GM21515 (cell line): ENCODE data around the gene ANKRD53.

ENCODE experiments used
- ATAC-seq: cut with Tn5 transposase; IDR thresholded peaks from one replicate; pipeline ENCODE4 v1.9.1; 2021; ENCODE audit not compliant: unreplicated experiment

ANKRD53 gene

DNA sequence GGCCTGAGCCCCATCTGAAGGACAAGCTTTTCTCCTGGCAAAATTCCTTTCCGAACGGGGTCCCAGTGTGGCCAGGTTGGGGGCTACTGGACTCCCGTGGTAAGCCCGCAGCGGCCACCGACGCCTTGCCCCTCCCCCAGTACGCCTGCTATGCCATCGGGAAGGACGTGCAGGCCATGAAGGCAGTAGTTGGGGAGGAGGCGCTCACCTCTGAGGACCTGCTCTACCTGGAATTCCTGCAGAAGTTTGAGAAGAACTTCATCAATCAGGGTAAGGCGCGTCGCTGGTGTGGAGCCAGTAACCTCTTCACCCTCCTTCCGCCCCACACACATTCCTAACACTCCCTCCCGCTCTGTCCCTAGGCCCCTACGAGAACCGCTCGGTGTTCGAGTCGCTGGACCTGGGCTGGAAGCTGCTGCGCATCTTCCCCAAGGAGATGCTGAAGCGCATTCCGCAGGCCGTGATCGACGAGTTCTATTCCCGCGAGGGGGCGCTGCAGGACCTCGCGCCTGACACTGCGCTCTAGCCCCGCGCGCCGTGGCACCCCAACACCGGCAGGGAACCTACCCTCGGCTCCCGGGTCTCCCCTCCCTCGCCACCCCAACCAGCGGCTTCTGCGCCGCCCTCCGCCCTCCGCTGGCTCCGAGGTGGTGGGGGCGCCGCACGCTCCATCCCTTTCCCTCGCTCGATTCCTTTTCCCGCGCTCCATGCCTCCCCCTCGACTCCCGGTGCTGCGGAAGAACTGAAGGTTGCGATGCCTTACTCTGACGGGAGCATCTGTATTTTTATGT is 13.6 kb upstream of the ANKRD53 start:
- peak; percentile 72 for ATAC-seq

DNA sequence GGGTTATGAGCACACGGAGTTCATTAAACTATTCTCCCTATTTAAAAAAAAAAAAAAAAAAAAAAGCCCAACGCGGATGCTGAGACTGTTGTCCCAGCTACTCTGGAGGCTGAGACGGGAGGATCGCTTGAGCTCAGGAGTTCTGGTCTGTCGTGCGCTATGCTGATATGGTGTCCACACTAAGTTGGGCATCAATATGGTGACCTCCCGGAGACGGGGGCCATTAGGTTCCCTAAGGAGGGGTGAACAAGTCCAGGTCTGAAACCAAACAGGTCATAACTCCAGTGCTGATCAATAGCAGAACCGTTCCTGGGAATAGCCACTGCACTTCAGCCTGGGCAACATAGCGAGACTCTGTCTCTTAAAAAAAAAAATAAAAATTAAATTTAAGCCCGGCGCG is 12.9 kb upstream of the ANKRD53 start:
- ATAC-seq: no peak

DNA sequence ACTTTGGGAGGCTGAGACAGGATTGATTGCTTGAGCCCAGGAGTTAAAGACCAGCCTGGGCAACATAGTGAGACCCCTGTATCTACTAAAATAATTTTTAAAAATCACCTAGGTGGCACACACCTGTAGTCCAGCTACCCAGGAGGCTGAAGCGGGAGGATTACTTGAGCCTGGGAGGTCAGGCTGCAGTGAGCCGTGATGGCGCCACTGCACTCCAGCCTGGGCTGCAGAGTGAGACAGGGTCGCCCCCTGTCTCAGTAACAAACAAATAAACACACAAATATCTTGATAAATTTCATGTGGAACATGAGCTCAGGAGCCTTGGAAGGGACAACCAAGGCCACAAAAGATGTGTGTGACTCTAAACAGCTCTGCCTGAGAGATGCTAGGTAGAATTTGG is 11.7 kb upstream of the ANKRD53 start:
- ATAC-seq: no peak

DNA sequence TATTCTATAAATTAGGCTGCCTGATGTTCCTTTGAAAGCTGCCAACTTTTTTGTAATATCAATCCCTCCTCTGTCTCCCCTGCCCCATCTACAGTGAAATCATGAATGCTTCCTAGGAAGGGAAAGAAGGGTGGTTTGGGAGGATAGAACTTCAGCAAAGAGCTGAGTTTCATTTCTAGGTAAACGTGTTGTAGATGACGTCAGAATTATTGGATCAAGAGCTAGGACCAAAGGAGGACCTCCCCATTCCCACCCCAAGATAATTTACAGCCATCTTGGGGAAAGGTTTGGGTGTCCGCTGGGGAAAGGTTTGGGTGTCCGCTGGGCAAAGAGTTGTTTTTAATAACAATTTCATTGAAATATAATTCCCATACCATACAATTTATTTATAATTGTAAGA is 11.2 kb upstream of the ANKRD53 start:
- ATAC-seq: no peak

DNA sequence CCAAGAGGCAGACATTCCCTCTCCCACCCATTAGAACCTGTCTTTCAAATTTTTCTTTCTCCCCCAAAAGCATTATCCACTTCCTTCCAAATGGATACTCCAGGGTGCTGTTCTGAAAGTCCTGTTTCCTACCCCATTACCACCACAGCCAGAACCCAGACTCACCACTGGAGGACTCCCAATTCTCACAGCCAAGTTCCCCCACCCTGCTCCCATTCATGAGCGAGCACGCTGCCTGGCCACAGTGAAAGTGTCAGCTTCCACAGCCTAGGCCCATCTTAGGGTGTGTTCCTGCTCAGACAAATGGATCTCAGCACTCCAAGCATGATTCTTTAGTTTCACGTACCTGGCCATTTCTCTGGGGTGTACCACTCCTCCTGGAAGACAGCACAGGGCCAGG is 3.8 kb upstream of the ANKRD53 start:
- no peak for ATAC-seq

DNA sequence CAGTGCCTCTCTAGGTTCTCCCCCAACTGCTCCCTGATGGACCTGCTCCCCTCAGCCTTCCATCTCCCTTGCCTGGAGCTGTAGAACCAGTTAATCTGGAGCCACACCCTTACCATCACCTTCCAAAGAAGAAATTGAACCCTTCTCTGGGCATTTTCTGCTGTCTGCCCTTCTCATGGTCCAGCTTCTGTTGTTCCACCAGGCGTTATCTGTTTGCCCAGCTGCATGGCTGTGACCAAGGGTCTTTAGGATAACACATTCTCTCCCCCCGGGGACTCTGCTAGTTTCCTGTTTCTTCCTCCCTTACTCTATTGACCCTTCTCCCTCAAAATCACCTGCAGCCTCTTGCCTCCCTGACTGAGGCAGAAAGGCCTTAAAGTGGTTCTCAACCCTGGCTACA is 3.2 kb upstream of the ANKRD53 start:
- ATAC-seq: no peak

DNA sequence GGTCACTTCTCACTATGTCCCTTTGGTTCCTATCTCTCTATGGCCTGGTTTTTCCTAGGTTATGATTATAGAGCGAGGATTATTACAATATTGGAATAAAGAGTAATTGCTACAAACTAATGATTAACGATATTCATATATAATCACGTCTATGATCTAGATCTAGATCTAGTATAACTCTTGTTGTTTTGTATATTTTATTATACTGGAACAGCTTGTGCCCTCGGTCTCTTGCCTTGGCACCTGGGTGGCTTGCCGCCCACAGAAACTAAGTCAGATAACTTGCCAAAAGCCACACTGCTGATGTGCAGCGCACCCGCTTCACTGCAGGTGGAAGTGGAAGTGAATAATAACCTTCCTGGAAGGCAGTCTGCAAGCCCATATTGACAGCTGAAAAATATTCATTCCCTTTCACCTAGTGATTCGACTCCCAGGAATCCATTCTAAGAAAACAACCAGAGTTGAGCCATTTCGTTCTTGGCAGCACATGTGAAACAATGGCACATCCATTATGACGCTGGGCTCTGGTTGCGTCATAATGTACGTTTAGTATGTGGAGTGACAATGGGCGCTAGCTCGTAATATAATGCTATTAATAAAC is 725 bp upstream of the ANKRD53 start:
- no peak for ATAC-seq

DNA sequence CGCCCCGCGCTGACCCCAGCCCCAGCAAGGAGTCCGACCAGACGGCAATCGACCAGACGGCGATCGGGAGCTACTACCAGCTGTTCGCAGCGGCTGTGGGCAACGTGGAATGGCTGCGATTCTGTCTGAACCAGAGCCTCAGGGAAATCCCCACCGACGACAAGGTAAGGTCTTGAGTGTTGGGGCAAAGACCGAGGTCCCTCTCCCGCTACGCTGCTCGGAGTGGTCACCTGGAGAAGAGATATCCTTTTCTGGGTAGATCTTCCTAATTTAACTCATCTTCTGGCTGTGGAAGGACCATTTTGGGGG is 704 bp downstream of the ANKRD53 start:
- no peak for ATAC-seq

DNA sequence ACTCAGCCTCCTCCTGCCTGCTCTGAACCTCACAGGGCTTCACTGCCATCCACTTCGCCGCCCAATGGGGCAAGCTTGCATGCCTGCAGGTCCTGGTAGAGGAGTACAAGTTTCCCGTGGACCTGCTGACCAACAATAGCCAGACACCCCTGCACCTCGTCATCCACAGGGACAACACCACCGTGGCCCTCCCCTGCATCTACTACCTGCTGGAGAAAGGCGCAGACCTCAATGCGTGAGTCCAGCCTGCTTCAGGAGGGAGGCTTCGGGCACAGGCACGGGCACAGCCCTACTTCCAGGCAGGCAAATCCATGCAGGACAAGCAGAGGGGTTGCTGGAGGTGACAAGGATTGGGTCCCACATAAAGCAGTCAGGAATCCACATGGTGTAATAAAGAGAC is 1.2 kb downstream of the ANKRD53 start:
- ATAC-seq: no peak

DNA sequence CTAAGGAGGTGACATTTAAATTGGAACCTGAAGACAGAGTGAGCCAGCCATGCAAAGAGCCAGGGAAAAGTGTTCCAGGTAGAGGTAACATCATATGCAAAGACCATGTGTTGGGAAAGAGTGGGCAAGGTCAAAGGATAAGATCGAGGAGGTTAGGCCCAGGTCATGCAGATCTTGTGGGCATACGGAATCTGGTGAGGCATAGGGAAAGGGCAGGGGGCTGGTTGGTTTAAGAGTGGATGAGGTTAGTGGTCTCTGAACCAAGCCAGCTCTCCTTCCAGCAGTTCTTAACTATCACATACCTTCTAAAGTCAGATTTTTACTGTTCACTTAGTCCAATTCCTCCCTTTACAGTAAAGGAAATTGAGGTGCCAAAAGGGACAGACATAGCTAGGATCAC is 3.0 kb downstream of the ANKRD53 start:
- no peak for ATAC-seq

DNA sequence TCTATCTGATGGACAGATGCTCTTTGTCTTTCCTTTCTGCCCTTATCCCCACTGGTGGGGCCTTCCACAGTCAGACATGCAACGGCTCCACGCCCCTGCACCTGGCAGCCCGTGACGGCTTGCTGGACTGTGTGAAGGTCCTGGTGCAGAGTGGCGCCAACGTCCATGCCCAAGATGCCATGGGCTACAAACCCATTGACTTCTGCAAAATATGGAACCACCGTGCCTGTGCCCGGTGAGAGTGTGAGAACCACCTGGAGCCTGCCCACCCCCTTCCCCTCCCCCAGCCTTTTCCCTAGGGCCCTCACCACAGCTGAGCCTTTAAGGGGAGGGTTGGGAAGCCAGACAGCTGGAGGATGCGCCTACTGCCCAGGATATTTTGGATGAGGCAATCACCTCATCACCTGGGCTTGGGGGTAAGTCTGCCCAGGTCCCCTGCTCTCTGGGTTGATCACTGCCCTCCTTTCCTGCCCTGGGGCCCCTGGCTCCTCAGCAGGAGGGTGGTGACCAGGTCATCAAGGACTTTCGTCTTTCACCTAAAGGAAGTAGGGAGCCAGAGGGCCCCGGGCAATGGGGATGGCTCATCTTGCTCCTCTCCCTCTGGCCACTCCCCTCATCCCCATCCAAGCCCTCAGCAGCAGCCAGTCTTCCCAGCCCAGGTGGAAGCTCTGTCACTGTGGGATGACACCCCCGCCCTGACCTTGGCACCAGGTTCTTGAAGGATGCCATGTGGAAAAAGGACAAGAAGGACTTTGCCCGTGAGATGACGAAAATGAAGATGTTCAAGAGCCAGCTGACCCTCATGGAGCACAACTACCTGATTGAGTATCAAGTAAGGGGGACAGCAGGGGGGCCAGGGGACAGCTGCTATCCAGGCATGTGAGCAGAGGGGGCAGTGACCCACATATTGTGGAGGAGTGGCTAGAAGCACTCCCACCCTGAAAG is 3.7 kb downstream of the ANKRD53 start:
- no peak for ATAC-seq

DNA sequence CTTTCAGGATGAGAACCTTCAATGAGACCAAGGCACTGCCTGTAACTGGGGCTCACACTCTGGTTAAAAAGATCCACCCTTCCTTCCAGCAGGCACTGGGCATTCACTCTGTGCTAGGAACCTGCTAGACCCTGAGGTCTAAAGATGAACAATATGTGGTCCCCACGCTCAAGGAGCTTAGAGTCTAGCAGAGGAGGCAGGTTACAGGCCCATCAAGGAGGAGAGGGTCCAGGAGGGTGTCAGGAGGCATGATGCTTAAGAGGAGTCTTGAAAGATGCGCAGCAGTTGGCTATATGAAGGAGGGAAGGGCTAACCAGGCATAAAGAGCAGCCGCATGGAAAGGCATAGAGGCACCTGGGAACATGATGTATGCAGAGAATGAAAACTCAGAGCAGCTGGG is 4.5 kb downstream of the ANKRD53 start:
- ATAC-seq: no peak

DNA sequence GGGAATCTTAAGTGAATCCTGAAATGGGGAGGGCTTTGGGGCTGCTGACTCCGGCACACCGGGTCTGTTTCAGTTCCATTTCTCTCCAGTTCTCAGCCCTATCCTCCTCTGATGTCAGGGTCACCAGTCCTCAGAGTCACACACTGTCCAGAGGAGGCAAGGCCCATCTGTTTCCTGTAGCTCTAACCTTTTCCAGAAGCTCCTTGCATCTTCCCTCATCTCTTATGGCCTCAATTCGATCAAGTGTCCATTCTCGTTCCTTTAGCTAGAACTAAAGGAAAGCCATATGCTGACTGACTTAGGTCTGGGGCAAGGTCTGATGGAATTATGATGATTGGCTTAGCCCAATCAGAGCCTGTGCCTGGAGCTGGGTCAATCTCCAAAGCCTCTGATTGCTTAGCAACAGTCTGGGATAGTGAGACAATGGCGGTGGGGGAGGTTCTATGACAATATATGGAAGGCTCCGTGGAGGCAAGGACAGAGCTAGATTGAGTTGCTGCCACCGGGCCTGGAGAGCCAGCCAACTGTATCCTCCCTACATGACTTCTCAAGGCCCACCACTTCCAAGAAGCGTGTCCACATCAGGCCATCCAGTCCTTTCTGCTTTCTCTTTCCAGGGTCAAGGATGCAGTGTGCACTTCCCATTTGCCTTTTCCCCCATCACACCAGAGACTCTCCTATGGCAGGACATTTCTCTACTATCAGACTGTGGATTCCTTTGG is 5.2 kb downstream of the ANKRD53 start:
- no peak for ATAC-seq

DNA sequence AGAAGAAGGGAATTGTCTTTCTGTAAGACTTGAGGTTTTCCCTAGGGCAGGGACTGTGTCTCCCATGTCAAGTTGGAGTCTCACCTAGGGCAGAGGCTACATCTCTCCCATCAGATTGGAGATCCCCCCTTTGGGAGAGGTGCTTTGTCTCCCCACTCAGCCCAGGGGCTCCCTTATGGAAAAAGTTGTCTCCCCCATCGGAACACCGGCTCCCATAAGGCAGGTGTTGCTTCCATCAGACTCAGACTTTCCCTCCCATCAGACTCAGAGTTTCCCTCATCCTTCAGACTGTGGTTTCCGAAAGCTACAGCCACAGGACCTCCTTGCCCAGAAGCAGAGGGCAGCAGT is 5.8 kb downstream of the ANKRD53 start:
- ATAC-seq: no peak

DNA sequence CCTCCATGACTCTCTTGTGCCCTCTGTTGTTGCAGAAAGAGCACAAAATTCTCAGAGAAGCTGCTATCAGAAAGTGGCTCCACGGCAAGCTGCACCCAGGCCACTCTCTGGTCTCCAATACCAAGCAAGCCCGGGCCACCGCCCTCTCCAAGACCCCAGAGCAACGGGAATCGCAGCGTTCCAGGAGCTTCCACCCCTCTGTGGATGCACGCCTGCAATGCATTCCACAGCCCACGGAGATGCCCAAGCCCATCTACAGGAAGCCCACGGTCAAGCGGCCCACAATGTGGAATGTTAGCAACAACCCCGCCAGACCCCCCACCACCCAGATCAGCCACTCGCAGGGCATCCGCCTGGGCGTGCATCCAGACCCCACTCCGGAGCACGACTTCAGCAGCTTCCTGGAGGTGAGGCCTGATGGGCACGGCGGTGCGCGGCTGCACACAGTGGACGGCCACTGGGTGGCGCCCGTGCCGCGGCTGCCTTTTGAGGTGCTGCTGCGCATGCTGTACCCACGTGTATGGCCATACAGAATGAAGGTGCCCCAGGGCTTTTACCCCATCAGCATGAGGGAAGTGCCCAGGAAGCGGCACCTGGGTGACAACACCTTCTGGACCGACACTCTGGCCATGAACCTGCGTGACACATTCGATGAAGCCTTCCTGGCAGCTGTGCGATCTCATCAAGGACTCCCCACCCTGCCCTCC is 6.3 kb downstream of the ANKRD53 start:
- ATAC-seq: peak; percentile 95

DNA sequence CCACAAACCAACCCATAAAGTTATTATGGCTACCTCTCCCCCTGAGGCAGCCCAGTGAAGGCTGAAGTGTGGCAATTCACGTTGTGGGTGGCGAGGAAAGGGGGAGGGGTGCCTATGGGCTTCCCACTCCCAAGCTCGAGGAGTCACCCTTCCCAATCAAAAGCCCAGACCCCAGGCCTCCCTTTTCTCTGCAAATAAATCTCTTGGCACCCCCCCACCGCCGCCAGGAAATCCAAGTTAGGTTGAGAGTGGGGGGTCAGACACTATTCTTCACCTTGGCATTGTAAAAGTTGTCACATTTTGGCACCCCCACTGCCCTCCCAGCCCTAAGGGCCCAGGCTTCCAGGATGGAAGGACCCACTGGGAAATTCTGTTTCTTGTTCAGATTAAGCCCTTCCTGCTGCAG is 6.9 kb downstream of the ANKRD53 start:
- ATAC-seq: no peak

DNA sequence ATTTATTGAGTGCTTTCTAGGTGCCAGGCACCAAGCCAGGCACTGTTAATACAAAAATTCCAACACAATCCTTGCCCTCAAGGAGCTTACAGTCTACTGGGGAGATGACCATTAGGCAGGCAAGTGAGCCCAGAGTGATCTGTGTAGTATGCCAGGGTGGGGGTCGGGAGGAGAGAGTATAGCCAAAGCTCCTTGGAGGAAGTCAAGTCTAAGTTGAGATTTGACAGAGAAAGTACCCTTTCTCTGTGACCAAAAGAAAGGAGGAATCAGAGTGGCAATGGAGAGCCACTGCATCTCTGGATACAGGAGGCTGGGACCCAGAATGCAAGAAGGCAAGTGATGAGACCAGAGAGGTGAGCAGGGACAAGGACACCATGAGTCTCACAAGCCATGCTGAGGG is 7.5 kb downstream of the ANKRD53 start:
- no peak for ATAC-seq

DNA sequence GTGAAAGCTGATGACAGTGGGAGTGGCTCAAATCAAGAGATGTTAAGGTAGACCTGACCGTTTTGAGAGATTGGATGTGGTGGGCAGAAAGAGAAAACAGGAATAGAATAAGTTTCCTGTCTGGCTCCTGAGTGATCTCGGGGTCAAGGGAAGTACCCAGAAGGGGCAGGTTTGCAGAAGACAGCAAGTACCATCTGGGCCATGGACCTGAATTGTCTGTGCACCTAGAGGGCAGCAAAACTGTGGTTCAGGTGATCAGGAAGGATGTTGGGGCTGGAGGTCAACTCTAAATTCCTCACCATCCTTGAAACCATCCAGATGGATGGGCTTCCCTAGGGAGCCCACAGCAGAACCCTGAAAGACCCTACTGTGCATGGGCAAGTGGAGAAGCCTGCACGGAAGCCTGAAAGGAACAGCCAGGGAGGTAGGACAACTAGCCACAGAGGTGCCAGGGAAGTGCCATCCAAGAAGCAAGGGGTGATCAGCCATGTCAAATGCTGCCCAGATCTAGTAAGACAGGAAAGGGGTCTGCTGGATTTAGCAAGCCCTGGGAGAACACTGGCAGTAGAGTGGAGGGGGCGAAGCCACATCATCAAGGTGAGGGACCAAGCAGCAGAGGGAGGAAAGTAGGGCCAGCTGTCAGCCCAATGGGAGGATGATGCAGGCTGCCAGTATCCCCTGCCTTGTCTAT is 8.2 kb downstream of the ANKRD53 start:
- ATAC-seq: no peak

DNA sequence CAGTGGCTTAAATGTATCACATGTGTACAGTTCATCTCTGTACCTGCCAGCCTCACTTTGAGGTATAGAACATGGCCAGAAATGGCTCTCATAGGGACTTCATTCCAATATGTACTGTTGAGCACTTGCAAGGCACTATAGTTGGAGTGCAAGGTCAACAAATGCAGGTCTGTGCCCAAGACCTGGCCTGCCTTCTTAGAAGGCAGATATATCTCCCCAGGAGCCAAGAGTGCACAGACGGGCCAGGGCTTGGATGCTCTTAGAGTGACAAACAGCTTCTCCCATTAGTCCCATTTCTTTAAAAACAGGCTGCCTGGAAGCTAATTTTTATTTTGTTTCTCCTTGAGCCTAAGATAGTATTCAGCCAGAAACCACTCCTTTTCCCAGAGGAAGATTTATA is 9.0 kb downstream of the ANKRD53 start:
- ATAC-seq: no peak

DNA sequence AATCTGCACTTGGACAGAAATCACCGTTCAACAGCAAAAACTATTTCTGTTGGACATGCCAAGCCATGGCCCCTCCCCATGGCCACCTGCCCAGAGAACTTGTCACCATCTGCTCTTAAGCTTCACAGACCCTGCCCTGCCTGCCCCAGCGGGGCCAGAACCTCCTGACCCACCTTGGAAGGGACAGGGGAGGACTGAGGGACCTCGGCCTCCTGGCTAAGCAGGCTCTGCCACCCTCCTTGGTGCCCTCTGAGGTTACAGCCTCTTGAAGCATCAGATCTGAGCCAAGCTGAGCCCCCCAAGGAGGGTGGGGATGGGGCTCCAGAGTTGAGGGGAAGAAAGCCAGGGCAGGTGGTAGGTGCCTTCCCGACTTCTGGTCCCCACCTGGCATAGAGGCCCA is 9.7 kb downstream of the ANKRD53 start:
- ATAC-seq: no peak
